Ishikawa (cell line): ENCODE data around the gene JAML.

ENCODE experiments used
- CEBPB ChIP-seq: IDR thresholded peaks from 2 replicates; pipeline ENCODE4 v1.6.1; 2012
- EP300 ChIP-seq: IDR thresholded peaks from 2 replicates; pipeline ENCODE4 v1.6.1; 2012; ENCODE audit warnings: borderline replicate concordance
- RAD21 ChIP-seq: IDR thresholded peaks from 2 replicates; pipeline ENCODE4 v1.6.1; 2012; ENCODE audit warnings: low read depth
- YY1 ChIP-seq: IDR thresholded peaks from 2 replicates; pipeline ENCODE4 v1.6.1; 2012; ENCODE audit warnings: low read depth
- TF ChIP-seq, protein P1 (sequence below): IDR thresholded peaks from 2 replicates; pipeline ENCODE4 v1.6.1; 2012
- TF ChIP-seq, protein P2 (sequence below): IDR thresholded peaks from 2 replicates; pipeline ENCODE4 v1.6.1; 2012; ENCODE audit warnings: low read depth, mild to moderate bottlenecking
- TF ChIP-seq, protein P3 (sequence below): IDR thresholded peaks from 2 replicates; pipeline ENCODE4 v1.6.1; 2012

DNA sequence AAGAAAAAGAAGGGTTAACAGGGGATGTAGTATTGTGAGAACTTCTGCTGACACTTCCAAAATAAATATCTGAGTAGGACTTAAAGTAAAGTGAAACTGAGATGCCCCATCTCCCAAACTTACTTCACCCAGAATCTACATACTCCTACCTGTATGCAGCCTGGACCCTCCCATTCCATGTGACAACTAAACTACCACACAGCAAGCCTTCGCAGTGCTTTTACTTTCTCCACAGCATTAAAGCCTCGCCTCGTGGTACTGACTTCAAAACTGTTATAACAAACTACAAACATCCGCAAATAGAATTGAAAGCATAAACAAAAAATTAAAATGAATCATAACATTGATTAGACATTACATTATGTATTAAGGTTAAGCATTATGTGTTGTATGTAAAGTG is 38.3 kb upstream of the JAML start:
- TF ChIP-seq, protein P1, sequence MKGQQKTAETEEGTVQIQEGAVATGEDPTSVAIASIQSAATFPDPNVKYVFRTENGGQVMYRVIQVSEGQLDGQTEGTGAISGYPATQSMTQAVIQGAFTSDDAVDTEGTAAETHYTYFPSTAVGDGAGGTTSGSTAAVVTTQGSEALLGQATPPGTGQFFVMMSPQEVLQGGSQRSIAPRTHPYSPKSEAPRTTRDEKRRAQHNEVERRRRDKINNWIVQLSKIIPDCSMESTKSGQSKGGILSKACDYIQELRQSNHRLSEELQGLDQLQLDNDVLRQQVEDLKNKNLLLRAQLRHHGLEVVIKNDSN = no peak
- TF ChIP-seq YY1 = no peak
- TF ChIP-seq EP300 = no peak
- no peak for TF ChIP-seq CEBPB
- TF ChIP-seq RAD21 = no peak
- TF ChIP-seq, protein P2, sequence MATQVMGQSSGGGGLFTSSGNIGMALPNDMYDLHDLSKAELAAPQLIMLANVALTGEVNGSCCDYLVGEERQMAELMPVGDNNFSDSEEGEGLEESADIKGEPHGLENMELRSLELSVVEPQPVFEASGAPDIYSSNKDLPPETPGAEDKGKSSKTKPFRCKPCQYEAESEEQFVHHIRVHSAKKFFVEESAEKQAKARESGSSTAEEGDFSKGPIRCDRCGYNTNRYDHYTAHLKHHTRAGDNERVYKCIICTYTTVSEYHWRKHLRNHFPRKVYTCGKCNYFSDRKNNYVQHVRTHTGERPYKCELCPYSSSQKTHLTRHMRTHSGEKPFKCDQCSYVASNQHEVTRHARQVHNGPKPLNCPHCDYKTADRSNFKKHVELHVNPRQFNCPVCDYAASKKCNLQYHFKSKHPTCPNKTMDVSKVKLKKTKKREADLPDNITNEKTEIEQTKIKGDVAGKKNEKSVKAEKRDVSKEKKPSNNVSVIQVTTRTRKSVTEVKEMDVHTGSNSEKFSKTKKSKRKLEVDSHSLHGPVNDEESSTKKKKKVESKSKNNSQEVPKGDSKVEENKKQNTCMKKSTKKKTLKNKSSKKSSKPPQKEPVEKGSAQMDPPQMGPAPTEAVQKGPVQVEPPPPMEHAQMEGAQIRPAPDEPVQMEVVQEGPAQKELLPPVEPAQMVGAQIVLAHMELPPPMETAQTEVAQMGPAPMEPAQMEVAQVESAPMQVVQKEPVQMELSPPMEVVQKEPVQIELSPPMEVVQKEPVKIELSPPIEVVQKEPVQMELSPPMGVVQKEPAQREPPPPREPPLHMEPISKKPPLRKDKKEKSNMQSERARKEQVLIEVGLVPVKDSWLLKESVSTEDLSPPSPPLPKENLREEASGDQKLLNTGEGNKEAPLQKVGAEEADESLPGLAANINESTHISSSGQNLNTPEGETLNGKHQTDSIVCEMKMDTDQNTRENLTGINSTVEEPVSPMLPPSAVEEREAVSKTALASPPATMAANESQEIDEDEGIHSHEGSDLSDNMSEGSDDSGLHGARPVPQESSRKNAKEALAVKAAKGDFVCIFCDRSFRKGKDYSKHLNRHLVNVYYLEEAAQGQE = no peak
- TF ChIP-seq, protein P3, sequence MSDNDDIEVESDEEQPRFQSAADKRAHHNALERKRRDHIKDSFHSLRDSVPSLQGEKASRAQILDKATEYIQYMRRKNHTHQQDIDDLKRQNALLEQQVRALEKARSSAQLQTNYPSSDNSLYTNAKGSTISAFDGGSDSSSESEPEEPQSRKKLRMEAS = no peak
